Measurements from ENCODE around the gene PARP1.

Gene PARP1

GRCh38 chr1:226376300-226376699, 31.6 kb downstream of the PARP1 start:
- no peak for DNase-seq (ENCODE audit: low spot score)

DNA sequence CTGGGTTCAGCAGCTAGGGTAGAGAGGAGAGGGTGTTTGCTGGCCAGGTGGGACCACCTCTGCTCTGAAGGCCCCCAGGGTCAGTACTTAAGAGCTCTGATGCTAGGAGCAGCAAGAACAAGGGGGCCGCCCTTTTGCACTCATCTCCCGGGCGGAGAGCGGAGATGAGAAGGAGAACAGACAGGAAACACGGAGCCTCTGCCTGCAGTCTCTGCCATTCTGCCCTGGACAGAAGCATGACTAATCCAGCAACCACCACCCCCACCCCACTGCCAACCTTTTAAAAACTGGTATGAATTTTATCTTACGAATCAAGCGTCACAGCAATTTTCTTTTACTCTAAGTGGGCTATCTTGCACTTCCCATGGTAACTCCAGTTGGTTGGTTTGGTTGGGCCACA, 34.5 kb downstream of the PARP1 start:
- DNase-seq (ENCODE audit: low spot score): no peak

GRCh38 chr1:226372885-226373284, 35.0 kb downstream of the PARP1 start:
- DNase-seq (ENCODE audit: low spot score): no peak

DNA sequence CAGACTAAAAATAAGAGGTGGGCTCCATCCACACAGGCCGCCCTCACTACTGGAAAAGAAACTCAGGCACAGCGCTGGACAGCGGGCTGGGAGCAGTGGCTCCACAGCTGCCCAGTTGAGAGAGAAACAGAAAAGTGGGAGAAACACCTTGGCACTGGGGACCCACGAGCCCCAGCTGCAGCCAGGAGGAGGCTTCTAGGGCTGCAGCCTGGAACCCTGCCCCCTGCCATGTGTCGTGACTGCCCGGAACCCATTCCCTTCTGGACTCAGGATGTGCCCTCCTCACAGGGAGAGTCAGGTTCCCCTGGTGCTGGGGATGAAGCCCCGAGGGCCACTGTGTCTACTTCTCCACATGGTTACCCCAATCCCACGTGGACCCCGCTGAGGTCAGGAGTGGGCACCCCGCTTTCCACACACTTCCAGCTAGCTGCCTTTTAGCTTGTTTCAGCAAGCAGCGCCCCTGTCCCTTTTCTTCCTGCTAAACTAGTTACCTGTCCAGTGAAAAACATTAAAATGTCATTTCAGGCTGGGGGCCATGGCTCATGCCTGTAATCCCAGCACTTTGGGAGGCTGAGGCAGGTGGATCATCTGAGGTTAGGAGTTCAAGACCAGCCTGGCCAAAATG, 35.9 kb downstream of the PARP1 start:
- no peak for DNase-seq (ENCODE audit: low spot score)

DNA sequence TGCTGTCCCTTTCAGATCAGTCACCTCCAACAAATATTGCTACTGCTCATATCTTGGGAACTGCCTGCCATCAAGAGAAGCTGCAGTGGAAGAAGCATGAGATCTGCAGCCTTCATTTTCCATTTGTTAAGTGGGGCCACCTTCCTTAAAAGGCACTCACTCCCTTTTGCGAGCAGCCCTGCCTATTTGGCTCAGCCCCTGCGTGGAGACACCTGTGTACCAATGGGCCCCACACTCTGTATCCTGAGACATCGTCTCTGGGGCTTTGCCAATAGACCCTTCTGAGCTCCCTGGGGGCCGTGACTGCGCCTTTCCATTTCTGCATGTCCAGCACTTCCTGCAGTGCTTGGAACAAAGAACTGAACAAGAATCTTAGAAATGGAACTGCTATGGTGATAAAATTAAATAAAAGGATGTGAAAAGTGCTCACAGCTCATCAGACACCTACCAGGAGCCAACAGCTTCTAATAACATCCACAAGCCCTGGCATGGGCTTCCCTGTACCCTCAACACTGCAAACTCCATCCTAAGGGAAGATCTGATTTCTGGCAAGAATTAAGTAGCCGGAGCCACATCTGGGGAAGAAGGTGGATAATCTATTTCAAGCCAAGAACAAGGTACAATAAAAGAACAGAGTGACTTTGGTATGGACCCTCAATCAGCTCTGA, 36.7 kb downstream of the PARP1 start:
- DNase-seq (ENCODE audit: low spot score): peak; percentile 54

- peak; percentile 67 for DNase-seq (ENCODE audit: low spot score)
Observed at GRCh38 chr1:226370144-226370923, 37.6 kb downstream of the PARP1 start.

DNA sequence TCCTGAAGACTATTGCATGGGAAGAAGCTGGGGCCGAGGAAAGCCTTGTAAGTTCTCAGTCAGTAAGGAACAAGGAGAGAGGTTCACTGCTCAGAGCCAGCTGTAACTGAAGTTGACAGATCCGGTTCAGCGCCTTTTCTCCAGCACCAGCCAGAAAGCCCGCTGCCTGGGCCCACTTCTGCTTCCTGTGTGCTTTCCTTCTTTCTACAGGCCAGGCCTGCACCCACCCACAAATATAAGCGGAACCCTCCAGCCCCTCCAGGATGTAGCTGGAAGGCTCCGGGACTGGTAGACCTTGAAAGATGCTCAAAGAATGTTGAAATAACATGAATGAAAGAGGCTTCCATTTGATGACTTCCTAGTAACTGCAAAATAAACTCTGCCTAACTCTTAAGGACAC, 38.8 kb downstream of the PARP1 start:
- DNase-seq (ENCODE audit: low spot score): peak; percentile 56

DNA sequence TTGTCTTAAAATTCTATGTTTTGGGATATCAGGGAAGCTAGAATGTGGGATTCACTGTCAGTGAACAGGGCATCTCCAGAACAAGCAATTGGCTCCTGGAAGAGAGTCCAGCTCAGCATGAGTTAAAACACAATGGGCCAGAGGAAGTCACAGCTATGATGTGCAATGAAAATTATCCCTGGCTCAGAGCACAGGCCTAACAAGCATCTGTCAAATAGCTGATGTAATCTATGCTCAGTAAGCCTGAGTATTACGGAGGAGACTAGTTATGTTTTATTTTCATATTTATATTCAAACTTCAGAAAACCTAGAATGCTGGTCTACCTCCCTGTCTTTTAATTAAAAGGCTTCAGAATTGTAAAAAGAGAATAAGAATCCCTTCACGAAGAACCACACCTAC, 41.6 kb downstream of the PARP1 start:
- DNase-seq (ENCODE audit: low spot score): no peak

- DNase-seq (ENCODE audit: low spot score): no peak
Observed at GRCh38 chr1:226365831-226366231, 42.1 kb downstream of the PARP1 start.

DNA sequence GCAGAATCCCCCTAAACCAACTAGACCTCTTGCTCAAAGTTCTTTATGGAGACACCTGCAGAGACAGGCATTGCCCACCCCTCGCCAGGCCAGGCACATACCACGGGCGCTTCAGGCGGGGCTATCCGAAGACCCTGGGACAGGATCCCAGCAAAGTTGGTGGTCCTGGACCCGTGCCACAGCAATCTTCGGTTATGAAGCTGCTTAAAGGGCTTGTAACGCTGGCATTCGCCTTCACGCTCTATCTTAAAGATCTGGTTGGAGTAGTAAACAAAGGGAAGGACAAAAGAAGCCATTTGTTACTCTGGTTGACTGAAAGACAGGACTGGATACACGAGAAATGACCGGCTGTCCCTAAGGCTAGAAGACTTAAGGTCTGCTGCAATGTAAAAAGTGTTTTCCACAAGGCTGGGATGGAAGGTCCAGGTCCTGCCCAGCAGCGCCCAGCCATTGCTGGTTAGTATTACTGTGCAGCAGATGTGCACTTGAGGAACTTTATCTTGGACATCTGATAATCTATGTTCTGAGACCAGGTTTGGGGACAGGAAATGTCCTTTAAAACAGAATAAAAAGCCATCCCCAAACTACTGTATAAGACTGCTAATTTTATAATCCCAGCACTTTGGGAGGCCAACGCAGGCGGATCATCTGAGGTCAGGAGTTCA, 42.9 kb downstream of the PARP1 start:
- no peak for DNase-seq (ENCODE audit: low spot score)

DNA sequence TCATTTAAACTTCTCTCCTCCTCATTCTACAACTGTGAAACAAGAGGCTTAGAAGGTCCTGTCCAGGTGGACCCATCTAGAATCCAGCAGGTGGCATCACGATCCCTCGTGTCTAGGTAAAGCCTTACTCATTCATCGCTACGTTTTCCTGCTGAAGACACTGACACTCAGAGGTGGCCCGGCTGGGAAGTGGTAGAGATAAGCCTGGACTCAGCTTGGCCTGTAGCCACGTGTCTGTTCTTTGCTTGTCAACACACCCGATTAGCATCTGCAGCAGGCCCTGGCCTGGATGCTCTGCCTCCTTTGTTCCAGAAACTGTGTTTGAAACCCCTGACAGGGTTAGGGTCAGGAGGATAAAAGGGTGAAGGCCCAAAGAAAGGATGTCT, 43.4 kb downstream of the PARP1 start:
- DNase-seq (ENCODE audit: low spot score): no peak

GRCh38 chr1:226363801-226364513, 43.9 kb downstream of the PARP1 start:
- no peak for DNase-seq (ENCODE audit: low spot score)

DNA sequence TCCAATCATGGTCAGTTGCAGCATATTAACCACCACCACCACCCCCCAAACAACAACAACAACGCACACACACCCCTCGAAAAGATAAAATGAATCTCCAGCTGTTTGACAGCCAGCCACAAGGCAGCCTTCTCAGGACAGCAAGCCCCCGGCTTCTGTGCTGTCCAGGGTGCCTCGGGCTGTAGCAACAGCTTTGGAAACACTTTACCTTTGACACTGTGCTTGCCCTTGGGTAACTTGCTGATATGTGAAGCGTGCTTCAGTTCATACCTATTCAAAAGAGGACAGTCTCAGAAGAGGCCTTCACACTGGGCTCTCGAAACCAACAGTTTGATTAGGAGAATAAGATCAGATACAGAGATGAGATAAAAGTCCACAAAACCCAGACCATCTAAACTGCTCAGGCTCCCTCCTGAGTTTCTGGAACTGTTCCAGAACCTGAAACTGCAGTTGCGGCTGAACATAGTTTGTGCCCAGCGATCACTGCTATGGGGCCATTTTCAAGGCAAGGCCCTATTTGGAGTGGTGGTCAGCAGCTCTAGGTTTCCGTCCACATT, 44.9 kb downstream of the PARP1 start:
- no peak for DNase-seq (ENCODE audit: low spot score)

- no peak for DNase-seq (ENCODE audit: low spot score)
Observed at GRCh38 chr1:226362361-226362760, 45.5 kb downstream of the PARP1 start.

GRCh38 chr1:226360106-226360746, 47.7 kb downstream of the PARP1 start:
- no peak for DNase-seq (ENCODE audit: low spot score)

GRCh38 chr1:226357416-226357815, 50.5 kb downstream of the PARP1 start:
- DNase-seq (ENCODE audit: low spot score): no peak

DNA sequence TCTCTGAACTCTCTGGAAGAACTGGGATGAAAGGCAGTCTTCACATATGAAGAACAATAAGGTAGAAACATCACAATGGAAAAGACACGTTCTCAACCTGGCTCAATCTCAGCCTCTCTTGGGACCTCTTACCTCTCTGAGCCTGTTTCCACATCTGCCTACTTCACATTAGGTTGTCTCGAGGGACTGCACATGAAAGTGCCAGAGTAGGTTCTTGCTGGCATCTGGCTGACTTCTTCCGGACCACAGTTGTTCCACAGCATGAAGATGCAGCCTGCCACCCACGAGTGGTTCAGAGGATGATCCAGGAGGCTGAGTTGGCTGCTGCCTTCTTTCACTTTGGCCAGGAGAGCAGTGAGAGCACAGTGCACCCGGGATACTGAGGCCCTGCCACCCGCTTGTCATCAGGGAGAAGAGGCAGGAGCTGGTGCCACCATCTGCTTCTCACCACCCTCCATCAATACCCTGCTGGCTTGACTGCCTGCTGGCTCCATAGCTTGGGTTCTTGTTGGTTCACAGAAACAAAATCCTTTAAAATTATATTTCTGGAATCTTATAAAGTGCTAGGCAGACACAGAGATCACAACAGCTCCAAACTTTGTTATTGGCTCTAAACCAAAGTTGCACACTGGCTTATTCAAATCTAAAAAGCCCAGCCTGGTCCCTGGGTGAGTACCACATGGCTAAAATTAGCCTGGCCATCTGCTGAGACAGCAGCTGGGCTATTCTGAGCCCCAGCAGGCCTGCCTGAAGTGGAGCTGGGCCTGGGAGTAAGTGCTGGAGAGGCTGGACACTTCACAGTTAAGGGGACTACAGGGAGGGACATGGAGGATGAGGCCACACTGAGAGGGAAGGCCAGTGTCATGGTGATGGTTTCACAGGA, 52.0 kb downstream of the PARP1 start:
- DNase-seq (ENCODE audit: low spot score): peak; percentile 82

DNA sequence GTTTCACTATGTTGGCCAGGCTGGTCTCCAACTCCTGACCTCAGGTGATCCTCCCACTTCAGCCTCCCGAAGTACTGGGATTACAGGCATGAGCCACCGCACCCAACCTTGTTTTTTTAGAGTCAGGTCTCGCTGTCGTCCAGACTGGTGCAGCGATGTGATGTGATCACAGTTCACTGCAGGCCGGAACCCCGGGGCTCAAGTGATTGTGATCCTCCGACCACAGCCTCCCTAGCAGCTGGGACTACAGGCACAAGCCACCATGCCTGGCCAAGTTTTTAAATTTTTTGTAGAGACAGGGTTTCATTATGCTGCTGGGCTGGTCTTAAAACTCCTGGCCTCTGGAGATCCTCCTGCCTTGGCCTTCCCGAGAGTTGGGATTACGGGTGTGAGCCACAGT, 52.9 kb downstream of the PARP1 start:
- no peak for DNase-seq (ENCODE audit: low spot score)

DNA sequence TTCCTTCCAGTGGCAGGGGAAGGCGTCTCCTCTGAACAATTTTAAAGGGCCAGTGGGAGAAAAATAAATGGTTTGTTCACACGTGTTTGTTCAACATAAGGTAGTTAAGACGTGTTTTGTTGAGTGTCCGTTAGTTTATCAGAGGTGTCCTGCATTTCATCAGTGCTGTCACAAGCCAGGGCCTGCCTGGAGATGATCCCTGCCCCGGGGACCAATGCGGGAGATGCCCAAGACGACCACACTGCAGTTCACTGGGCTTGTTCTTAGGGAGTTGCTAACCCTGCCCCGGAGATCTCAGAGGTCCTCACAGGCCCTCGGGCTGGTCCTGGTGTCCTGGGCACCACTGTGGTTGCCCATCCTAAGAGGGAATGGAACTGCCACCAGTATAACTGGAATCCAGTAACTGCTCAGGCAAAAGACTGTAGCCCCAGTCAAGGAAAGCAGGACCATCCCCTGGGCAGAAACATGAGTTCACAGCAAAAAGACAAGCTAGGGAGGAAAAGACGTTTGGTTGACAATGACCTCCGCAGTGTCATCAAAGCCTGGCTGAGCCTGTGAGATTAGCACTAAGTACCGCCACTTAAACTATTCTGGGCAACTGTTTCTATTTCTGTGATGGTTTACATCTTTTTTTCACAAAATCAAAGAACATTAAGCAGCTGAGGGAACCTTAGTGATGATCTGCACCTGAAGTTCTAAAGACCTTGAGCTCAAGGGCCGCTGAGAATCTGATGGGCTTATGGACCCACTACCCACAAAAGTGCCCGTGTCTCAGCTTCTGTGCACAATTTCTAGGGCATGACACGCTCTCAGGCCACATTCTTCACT, 54.0 kb downstream of the PARP1 start:
- DNase-seq (ENCODE audit: low spot score): peak; percentile 45
